ENCODE measurements around the gene RPL7A.

The RPL7A gene

DNA sequence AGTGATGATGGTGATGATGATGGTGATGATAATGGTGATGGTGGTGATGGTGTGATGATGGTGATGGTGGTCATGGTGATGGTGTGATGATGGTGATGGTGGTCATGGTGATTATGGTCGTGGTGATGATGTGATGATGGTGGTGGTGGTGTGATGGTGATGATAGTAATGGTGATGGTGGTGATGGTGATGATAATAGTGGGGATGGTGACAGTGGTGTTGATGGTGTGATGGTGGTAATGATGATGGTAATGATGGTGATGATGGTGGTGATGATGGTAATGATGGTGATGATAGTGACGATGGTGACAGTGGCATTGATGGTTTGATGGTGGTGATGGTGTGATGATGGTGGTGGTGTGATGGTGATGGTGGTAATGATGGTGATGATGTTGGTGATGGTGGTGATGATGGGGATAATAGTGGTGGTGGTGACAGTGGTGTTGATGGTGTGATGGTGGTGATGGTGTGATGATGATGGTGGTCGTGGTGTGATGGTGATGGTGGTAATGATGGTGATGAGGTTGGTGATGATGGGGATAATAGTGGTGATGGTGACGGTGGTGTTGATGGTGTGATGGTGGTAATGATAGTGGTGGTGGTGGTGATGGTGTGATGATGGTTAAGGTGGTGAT is 34.6 kb downstream of the RPL7A start:
- no peak for DNase-seq (ENCODE audit: low read depth)
- TF ChIP-seq, protein P1, sequence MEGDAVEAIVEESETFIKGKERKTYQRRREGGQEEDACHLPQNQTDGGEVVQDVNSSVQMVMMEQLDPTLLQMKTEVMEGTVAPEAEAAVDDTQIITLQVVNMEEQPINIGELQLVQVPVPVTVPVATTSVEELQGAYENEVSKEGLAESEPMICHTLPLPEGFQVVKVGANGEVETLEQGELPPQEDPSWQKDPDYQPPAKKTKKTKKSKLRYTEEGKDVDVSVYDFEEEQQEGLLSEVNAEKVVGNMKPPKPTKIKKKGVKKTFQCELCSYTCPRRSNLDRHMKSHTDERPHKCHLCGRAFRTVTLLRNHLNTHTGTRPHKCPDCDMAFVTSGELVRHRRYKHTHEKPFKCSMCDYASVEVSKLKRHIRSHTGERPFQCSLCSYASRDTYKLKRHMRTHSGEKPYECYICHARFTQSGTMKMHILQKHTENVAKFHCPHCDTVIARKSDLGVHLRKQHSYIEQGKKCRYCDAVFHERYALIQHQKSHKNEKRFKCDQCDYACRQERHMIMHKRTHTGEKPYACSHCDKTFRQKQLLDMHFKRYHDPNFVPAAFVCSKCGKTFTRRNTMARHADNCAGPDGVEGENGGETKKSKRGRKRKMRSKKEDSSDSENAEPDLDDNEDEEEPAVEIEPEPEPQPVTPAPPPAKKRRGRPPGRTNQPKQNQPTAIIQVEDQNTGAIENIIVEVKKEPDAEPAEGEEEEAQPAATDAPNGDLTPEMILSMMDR (IDR thresholded peaks at IDR 0.05; ENCODE audit: low read length, missing control alignments) = no peak
- no peak overlapping the region for H3K4me3 ChIP-seq (replicated peaks; ENCODE audit: low read depth, low read length)

DNA sequence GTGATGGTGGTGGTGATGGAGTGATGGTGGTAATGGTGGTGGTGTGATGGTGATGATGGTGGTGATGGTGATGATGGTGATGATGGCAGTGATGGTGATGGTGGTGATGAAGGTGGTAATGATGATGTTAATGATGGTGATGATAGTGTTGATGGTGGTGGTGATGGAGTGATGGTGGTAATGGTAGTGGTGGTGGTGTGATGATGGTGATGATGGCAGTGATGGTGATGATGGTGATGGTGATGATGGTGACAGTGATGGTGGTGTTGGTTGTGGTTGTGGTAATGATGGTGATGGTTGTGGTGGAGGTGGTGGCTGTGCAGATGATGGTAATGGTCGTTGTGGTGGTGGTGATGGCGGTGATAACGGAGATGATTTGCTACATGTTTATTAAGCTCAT is 35.4 kb downstream of the RPL7A start:
- no peak for DNase-seq (ENCODE audit: low read depth)
- TF ChIP-seq, protein P1 (IDR thresholded peaks at IDR 0.05; ENCODE audit: low read length, missing control alignments) = no peak
- no peak overlapping the region for H3K4me3 ChIP-seq (replicated peaks; ENCODE audit: low read depth, low read length)

DNA sequence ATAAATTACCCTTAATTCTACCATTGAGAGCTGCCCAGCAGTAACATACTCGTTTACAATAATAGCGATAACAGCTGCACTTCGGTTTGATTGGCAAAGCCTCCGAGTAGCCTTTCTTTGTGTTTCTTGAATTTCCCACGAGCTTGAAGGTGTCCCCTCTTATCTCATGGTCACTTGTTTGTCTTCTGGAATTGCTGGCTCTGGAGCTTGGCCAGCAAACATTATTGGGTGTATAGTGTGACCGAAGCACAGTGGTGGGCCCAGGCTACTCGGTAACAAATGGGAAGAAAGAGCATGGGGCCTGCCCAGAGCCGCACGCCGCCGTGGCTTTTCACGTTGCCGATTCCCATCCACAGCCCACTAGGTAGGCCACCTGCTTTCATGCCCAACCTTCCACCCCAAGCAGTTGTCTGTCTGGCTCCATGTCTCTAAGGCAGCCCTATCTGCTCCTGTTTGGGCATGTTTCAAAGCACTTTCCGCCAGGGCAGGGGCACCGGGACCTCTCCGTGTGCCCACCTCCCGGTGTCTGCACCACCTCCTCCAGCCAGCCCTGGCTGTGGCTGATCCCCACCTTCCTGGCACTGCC is 36.8 kb downstream of the RPL7A start:
- H3K4me3 ChIP-seq (replicated peaks; ENCODE audit: low read depth, low read length) = no peak overlapping the region
- TF ChIP-seq, protein P1 (IDR thresholded peaks at IDR 0.05; ENCODE audit: low read length, missing control alignments) = no peak
- DNase-seq (ENCODE audit: low read depth) = no peak

DNA sequence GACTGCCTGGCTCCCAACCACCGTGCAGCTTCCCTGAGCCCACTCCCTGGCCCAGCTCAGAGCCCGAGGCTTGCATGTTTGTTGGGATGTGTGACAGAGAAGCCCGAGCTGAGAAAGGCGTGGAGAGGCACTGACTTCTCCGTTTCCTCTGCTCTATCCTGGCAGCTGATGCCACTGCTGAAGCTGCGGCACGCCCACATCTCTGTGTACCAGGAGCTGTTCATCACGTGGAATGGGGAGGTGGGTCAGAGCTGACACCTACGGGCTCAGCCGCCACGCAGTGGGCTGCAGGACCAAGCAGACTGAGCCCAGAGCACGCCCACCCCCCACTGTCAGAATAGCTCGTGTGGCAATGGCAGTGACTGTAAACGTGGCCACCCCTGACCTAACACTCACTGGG is 37.4 kb downstream of the RPL7A start:
- no peak overlapping the region for H3K4me3 ChIP-seq (replicated peaks; ENCODE audit: low read depth, low read length)
- TF ChIP-seq, protein P1 (IDR thresholded peaks at IDR 0.05; ENCODE audit: low read length, missing control alignments) = no peak
- no peak for DNase-seq (ENCODE audit: low read depth)

DNA sequence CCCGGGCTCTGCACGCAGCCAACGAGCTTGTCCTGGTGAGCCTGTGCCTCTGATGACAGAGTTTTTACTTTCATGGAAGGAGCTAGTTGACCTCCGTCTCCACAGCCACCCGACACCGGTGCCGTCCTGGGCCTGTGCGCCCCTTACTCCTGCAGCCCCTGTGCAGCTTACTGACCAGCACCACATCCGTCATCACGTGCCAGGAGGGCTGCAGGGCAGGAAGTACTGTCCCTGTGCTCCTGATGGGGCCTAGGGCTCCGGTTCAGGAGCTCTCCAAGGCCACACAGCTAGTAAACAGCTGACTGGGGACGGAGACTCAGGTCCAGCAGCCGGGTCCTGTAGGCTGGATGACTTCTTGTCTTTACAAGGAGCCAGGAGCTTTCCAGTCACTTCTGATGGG is 38.3 kb downstream of the RPL7A start:
- no peak overlapping the region for H3K4me3 ChIP-seq (replicated peaks; ENCODE audit: low read depth, low read length)
- TF ChIP-seq, protein P1 (IDR thresholded peaks at IDR 0.05; ENCODE audit: low read length, missing control alignments) = no peak
- DNase-seq (ENCODE audit: low read depth) = no peak

DNA sequence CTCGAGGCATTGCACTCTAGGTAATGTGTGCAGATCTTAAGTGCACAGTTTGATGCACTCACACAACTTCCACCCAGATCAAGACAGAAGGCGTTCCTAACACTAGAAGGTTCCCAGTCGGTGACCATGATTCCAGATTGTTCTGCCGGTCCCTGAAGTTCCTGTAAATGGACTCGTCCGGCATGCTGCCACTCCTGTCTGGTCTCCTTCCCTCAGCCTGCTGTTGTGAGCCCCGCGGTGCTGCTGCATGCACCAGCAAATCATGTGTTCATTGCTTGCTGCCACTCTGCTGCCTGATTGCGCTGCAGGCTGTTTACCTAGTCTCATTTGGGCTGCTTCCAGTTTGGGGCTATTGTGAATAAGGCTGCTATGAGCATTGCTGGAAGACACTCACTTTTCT is 39.7 kb downstream of the RPL7A start:
- TF ChIP-seq, protein P1 (IDR thresholded peaks at IDR 0.05; ENCODE audit: low read length, missing control alignments) = no peak
- no peak overlapping the region for H3K4me3 ChIP-seq (replicated peaks; ENCODE audit: low read depth, low read length)
- DNase-seq (ENCODE audit: low read depth) = no peak

DNA sequence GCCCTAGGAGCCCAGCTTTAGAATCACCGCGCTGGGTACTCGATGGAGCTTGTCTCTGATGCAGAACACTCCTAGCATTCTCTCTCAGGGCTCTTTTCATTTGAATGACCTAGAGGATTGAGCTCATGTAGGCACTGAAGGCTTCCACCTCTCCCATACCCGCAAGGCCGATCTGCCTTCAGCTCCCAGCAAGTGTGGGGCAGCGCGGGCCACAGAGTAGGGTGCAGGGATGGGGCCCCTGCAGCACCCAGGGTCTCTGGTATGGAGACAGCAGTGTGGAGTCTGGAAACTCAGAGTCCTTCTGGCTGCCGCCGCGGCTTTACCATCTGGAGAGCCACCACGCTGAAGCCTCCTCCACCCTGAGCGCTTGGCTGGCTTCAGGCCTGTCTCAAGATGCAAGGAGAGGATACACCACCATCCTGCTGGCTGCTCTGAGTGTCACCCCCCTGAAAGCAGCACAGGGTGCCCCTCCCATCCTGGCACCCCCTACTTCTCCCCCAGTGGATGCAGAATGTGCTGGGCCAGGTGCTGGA is 41.1 kb downstream of the RPL7A start:
- no peak for DNase-seq (ENCODE audit: low read depth)
- TF ChIP-seq, protein P1 (IDR thresholded peaks at IDR 0.05; ENCODE audit: low read length, missing control alignments) = no peak
- no peak overlapping the region for H3K4me3 ChIP-seq (replicated peaks; ENCODE audit: low read depth, low read length)
